Tracheal epithelial cell (primary cell): ENCODE measurements around the gene MBD3L4. TPM values are rescaled to one million over a fixed set of nuclear protein-coding genes. Genes with fewer than 3 reads are reported as not detected.

Experiments
- total RNA-seq: library from RNA; depleted of rRNA; stranded (reverse); fragments of >200 nt; gene quantifications from 2 replicates; pipeline ENCODE4 v1.2.1, GENCODE V29; 2014

Gene MBD3L4
- not detected in 2 replicates for total RNA-seq

GRCh38 chr19:7040079-7040478, at the start of gene MBD3L4:
Gene MBD3L4, minus strand, starts transcription at chr19:7040179. Its CDS starts 35 bp downstream, at chr19:7040144.

GRCh38 chr19:7069042-7069903, 29.3 kb upstream of the MBD3L4 start, which contains the start of gene ZNF557:
Gene ZNF557, plus strand, starts transcription at chr19:7069703. Its CDS starts 5,372 bp downstream, at chr19:7075075.

GRCh38 chr19:7058576-7058975, 18.6 kb upstream of the MBD3L4 start, which contains the start of gene MBD3L3:
Gene MBD3L3, minus strand, starts transcription at chr19:7058676. Its CDS starts 71 bp downstream, at chr19:7058605.

GRCh38 chr19:7049021-7049420, 9.0 kb upstream of the MBD3L4 start, which contains the start of gene MBD3L2:
Gene MBD3L2, plus strand, starts transcription at chr19:7049321. Its CDS starts 53 bp downstream, at chr19:7049374.

GRCh38 chr19:7030278-7030677, 9.7 kb downstream of the MBD3L4 start, which contains the start of gene MBD3L5:
Gene MBD3L5, plus strand, starts transcription at chr19:7030578. Its CDS starts 34 bp downstream, at chr19:7030612.

GRCh38 chr19:7021331-7021730, 18.6 kb downstream of the MBD3L4 start, which contains the start of gene MBD3L2B:
Gene MBD3L2B, minus strand, starts transcription at chr19:7021431. Its CDS starts 34 bp downstream, at chr19:7021397.

Other genes with a start within 250 kb of the MBD3L4 start
- not detected in 2 replicates for gene ADGRE1, start 152.6 kb downstream of the MBD3L4 start, total RNA-seq
- not detected in 2 replicates for gene MBD3L2B, start 18.7 kb downstream of the MBD3L4 start, total RNA-seq
- gene MBD3L5, start 9.6 kb downstream of the MBD3L4 start, total RNA-seq = not detected in 2 replicates
- gene MBD3L2, start 9.1 kb upstream of the MBD3L4 start, total RNA-seq = not detected in 2 replicates
- not detected in 2 replicates for gene MBD3L3, start 18.5 kb upstream of the MBD3L4 start, total RNA-seq
- gene ZNF557, start 29.5 kb upstream of the MBD3L4 start, total RNA-seq = 7.2 and 12.8 TPM in 2 replicates